DND-41 (cell line): ENCODE results near the gene MGAT4A.

Experiments used
- ATAC-seq: fragments of 200-7000 bp; cut with Tn5 transposase; 3 replicates; pipeline ENCODE4 v1.9.1; 2021; ENCODE audit warnings: low read depth; ENCODE audit not compliant: insufficient read depth
- DNase-seq: peaks from one replicate; pipeline ENCODE4 v3.0.0-alpha.2; 2020
- H2AFZ ChIP-seq: 2 replicates; pipeline ENCODE4 v1.6.0; 2012; ENCODE audit warnings: low read depth, low read length
- H3K27ac ChIP-seq: 2 replicates; pipeline ENCODE4 v1.5.1; 2012; ENCODE audit warnings: low read length, inconsistent platforms
- H3K27me3 ChIP-seq: fragments of 200-600 bp; sonication (generic); 2 replicates; pipeline ENCODE4 v1.6.0; 2012; ENCODE audit warnings: low read length, mild to moderate bottlenecking, inconsistent platforms; ENCODE audit not compliant: insufficient read depth, poor library complexity
- H3K36me3 ChIP-seq: 2 replicates; pipeline ENCODE4 v1.5.1; 2012; ENCODE audit warnings: low read length, inconsistent platforms; ENCODE audit not compliant: insufficient read depth
- H3K4me1 ChIP-seq: 2 replicates; pipeline ENCODE4 v1.5.1; 2012; ENCODE audit warnings: mild to moderate bottlenecking, low read length; ENCODE audit not compliant: insufficient read depth
- H3K4me2 ChIP-seq: 2 replicates; pipeline ENCODE4 v1.6.0; 2012; ENCODE audit warnings: mild to moderate bottlenecking, moderate library complexity, low read length, inconsistent platforms; ENCODE audit not compliant: insufficient read depth
- H3K4me3 ChIP-seq, 2 experiments: fragments of 200-600 bp in 1 of 2; shearing (Covaris generic) in 1 of 2; 2 replicates each; pipeline ENCODE4 v1.5.1; 2012 to 2016; ENCODE audit warnings: inconsistent platforms in 2 of 2, low read length in 2 of 2, mild to moderate bottlenecking in 2 of 2, low read depth in 1 of 2, moderate library complexity in 1 of 2
- H3K79me2 ChIP-seq: 2 replicates; pipeline ENCODE4 v1.6.0; 2012; ENCODE audit warnings: low read length, inconsistent platforms; ENCODE audit not compliant: insufficient read depth
- H3K9ac ChIP-seq: 2 replicates; pipeline ENCODE4 v1.6.0; 2012; ENCODE audit warnings: low read depth, mild to moderate bottlenecking, inconsistent platforms, low read length, moderate library complexity
- H3K9me3 ChIP-seq: 2 replicates; pipeline ENCODE4 v1.5.1; 2012; ENCODE audit warnings: low read length, moderate library complexity, mild to moderate bottlenecking, inconsistent platforms; ENCODE audit not compliant: insufficient read depth, severe bottlenecking
- H4K20me1 ChIP-seq: 2 replicates; pipeline ENCODE4 v1.6.0; 2012; ENCODE audit warnings: low read length; ENCODE audit not compliant: insufficient read depth
- CTCF ChIP-seq: IDR thresholded peaks from 2 replicates; pipeline ENCODE4 v1.5.1; 2012; ENCODE audit warnings: borderline replicate concordance, low read length, moderate library complexity, mild to moderate bottlenecking; ENCODE audit not compliant: poor library complexity, severe bottlenecking; ENCODE audit errors: extremely low read depth
- EZH2 ChIP-seq: IDR thresholded peaks from 3 replicates; pipeline ENCODE4 v1.6.1; 2012; ENCODE audit warnings: borderline replicate concordance, low read depth, mild to moderate bottlenecking, moderate library complexity, low read length, inconsistent platforms; ENCODE audit not compliant: severe bottlenecking

Gene MGAT4A

GRCh38 chr2:98683728-98684127, 47.2 kb downstream of the MGAT4A start:
- peaks cover 87% of the 10 kb centered on the region for H3K79me2 ChIP-seq
- H4K20me1 ChIP-seq, result peaks cover 14% of the 10 kb centered on the region
- no peaks in the 10 kb centered on the region for H3K27me3 ChIP-seq
- no peak overlapping the region for H3K9ac ChIP-seq
- no peaks in the 10 kb centered on the region for H3K9me3 ChIP-seq
- 0 out of 2 replicates have a peak, but pooled peaks cover 5% of the 10 kb centered on the region for H3K36me3 ChIP-seq
- TF ChIP-seq EZH2 (no peak), CTCF (no peak)
- no peak overlapping the region for H3K4me2 ChIP-seq
- DNase-seq (no peak), ATAC-seq (no peak)
- no peak overlapping the region for H3K27ac ChIP-seq
- H3K4me1 ChIP-seq, result no peaks in the 10 kb centered on the region
- no peak overlapping the region for H2AFZ ChIP-seq
- H3K4me3 ChIP-seq, result no peak overlapping the region

- Histone ChIP-seq H4K20me1 (no peaks in the 10 kb centered on the region), H3K4me3 (no peak overlapping the region), H3K36me3 (peaks cover 48% of the 10 kb centered on the region), H2AFZ (no peak overlapping the region), H3K9me3 (no peaks in the 10 kb centered on the region), H3K79me2 (peaks cover 26% of the 10 kb centered on the region), H3K9ac (no peak overlapping the region), H3K4me1 (no peaks in the 10 kb centered on the region), H3K27ac (no peak overlapping the region), H3K27me3 (no peaks in the 10 kb centered on the region), H3K4me2 (no peak overlapping the region)
- DNase-seq (no peak), ATAC-seq (no peak)
- TF ChIP-seq CTCF (no peak), EZH2 (no peak)
Observed at GRCh38 chr2:98676742-98677141, 54.2 kb downstream of the MGAT4A start.

- Histone ChIP-seq H2AFZ (no peak overlapping the region), H3K9me3 (no peaks in the 10 kb centered on the region), H3K27ac (no peak overlapping the region), H3K4me2 (no peak overlapping the region), H3K4me1 (no peaks in the 10 kb centered on the region), H3K79me2 (peaks cover 12% of the 10 kb centered on the region), H4K20me1 (no peaks in the 10 kb centered on the region), H3K27me3 (no peaks in the 10 kb centered on the region), H3K9ac (no peak overlapping the region), H3K4me3 (no peak overlapping the region), H3K36me3 (peaks cover 68% of the 10 kb centered on the region)
- ATAC-seq (no peak), DNase-seq (no peak)
- TF ChIP-seq CTCF (no peak), EZH2 (no peak)
Observed at GRCh38 chr2:98674233-98674964, 56.5 kb downstream of the MGAT4A start.
